ENCODE data around the gene EFCAB6. TPM values are rescaled to one million over a fixed set of nuclear protein-coding genes. Genes with fewer than 3 reads are reported as not detected.

The EFCAB6 gene
- total RNA-seq, 2 experiments from 2014 or later: 0.27 to 0.29 TPM

GRCh38 chr22:43488031-43488866 is 323.9 kb downstream of the EFCAB6 start:
- intact Hi-C loops (cut with micrococcal nuclease): no loop called here
- peaks cover 5% of the 10 kb centered on the region for H3K27me3 Mint-ChIP-seq
- H3K4me3 Mint-ChIP-seq: no peak overlapping the region
- CTCF ChIA-PET: no interaction called here
- H3K36me3 Mint-ChIP-seq: no peaks in the 10 kb centered on the region
- DNase-seq: no peak
- POLR2A ChIA-PET: no interaction called here
- H3K4me1 Mint-ChIP-seq (ENCODE audit: low read depth): no peaks in the 10 kb centered on the region
- H3K9me3 Mint-ChIP-seq: peaks cover 2% of the 10 kb centered on the region
- H3K27ac Mint-ChIP-seq: no peak overlapping the region

- H3K9me3 Mint-ChIP-seq: peaks cover 2% of the 10 kb centered on the region
Observed at GRCh38 chr22:43487311-43488030, 324.6 kb downstream of the EFCAB6 start.

DNA sequence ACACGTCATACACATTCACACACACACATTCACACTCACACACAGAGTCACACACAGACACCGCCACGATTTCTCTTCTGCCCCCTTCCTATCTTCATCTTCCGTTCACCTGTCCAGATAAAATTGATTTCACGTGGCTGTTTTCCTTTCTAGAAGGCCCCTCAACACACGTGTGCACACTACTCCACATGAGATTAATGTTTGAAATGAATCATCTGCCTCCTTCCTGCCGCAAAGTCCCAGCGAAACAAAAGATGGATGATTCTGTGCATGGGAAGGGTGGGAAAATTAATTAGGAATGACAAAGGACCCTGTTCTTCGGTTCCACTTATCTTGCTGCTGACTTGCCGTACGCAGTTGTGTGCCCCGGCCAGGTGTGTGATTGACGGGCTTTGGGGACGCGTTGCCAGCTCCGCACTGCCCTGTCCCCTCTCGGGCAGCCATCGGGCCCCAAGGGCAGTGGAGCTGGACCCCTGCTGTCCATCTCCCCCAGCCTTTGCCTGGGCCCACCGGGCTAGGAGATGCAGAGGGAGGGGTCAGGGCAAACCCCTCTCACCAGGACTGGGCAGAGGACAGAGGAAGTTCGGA is 326.5 kb downstream of the EFCAB6 start:
- intact Hi-C loops (cut with micrococcal nuclease): no loop called here
- no peak for DNase-seq
- H3K4me3 Mint-ChIP-seq: no peak overlapping the region
- peaks cover 3% of the 10 kb centered on the region for H3K4me1 Mint-ChIP-seq (ENCODE audit: low read depth)
- no peak overlapping the region for H3K27ac Mint-ChIP-seq
- H3K9me3 Mint-ChIP-seq: no peaks in the 10 kb centered on the region
- ChIA-PET POLR2A (interaction anchor here (0.6 kb wide), 1 partner anchor 1633 kb away, joined by 3 read pairs; no protein-coding TSS in a partner anchor), CTCF (no interaction called here)
- no peaks in the 10 kb centered on the region for H3K36me3 Mint-ChIP-seq
- peaks cover 4% of the 10 kb centered on the region for H3K27me3 Mint-ChIP-seq

More at GRCh38 chr22:43487311-43488030, 324.6 kb downstream of the EFCAB6 start:
- ChIA-PET POLR2A (no interaction called here), CTCF (no interaction called here)
- intact Hi-C loops (cut with micrococcal nuclease): no loop called here
- H3K27me3 Mint-ChIP-seq: peaks cover 5% of the 10 kb centered on the region
- H3K4me3 Mint-ChIP-seq: no peak overlapping the region
- no peak for DNase-seq
- no peaks in the 10 kb centered on the region for H3K4me1 Mint-ChIP-seq (ENCODE audit: low read depth)
- no peak overlapping the region for H3K27ac Mint-ChIP-seq
- no peaks in the 10 kb centered on the region for H3K36me3 Mint-ChIP-seq

GRCh38 chr22:43484227-43484626 is 327.9 kb downstream of the EFCAB6 start:
- no peak for DNase-seq
- intact Hi-C loops (cut with micrococcal nuclease): no loop called here
- Mint-ChIP-seq H3K27me3 (peaks cover 4% of the 10 kb centered on the region), H3K9me3 (no peaks in the 10 kb centered on the region), H3K36me3 (no peaks in the 10 kb centered on the region), H3K4me3 (no peak overlapping the region), H3K4me1 (ENCODE audit: low read depth) (peaks cover 3% of the 10 kb centered on the region), H3K27ac (no peak overlapping the region)
- POLR2A ChIA-PET: no interaction called here
- CTCF ChIA-PET: no interaction called here

GRCh38 chr22:43483669-43484068 is 328.4 kb downstream of the EFCAB6 start:
- DNase-seq: no peak
- intact Hi-C loops (cut with micrococcal nuclease): no loop called here
- Mint-ChIP-seq H3K27me3 (peaks cover 4% of the 10 kb centered on the region), H3K27ac (no peak overlapping the region), H3K36me3 (no peaks in the 10 kb centered on the region), H3K4me1 (ENCODE audit: low read depth) (peaks cover 3% of the 10 kb centered on the region), H3K9me3 (no peaks in the 10 kb centered on the region), H3K4me3 (no peak overlapping the region)
- ChIA-PET CTCF (no interaction called here), POLR2A (no interaction called here)

- no peak for DNase-seq
- intact Hi-C loops (cut with micrococcal nuclease): no loop called here
- peaks cover 3% of the 10 kb centered on the region for H3K4me1 Mint-ChIP-seq (ENCODE audit: low read depth)
- no peaks in the 10 kb centered on the region for H3K36me3 Mint-ChIP-seq
- no peak overlapping the region for H3K4me3 Mint-ChIP-seq
- H3K27me3 Mint-ChIP-seq: peaks cover 4% of the 10 kb centered on the region
- H3K27ac Mint-ChIP-seq: no peak overlapping the region
- POLR2A ChIA-PET: no interaction called here
- H3K9me3 Mint-ChIP-seq: no peaks in the 10 kb centered on the region
- CTCF ChIA-PET: no interaction called here
Observed at GRCh38 chr22:43483266-43483665, 328.8 kb downstream of the EFCAB6 start.

GRCh38 chr22:43482318-43482625 is 329.8 kb downstream of the EFCAB6 start:
- no peak overlapping the region for H3K4me3 Mint-ChIP-seq
- ChIA-PET CTCF (no interaction called here), POLR2A (no interaction called here)
- no peaks in the 10 kb centered on the region for H3K36me3 Mint-ChIP-seq
- peaks cover 2% of the 10 kb centered on the region for H3K27me3 Mint-ChIP-seq
- H3K9me3 Mint-ChIP-seq: no peaks in the 10 kb centered on the region
- intact Hi-C loops (cut with micrococcal nuclease): no loop called here
- no peak for DNase-seq
- H3K4me1 Mint-ChIP-seq (ENCODE audit: low read depth): peaks cover 3% of the 10 kb centered on the region
- no peak overlapping the region for H3K27ac Mint-ChIP-seq

DNA sequence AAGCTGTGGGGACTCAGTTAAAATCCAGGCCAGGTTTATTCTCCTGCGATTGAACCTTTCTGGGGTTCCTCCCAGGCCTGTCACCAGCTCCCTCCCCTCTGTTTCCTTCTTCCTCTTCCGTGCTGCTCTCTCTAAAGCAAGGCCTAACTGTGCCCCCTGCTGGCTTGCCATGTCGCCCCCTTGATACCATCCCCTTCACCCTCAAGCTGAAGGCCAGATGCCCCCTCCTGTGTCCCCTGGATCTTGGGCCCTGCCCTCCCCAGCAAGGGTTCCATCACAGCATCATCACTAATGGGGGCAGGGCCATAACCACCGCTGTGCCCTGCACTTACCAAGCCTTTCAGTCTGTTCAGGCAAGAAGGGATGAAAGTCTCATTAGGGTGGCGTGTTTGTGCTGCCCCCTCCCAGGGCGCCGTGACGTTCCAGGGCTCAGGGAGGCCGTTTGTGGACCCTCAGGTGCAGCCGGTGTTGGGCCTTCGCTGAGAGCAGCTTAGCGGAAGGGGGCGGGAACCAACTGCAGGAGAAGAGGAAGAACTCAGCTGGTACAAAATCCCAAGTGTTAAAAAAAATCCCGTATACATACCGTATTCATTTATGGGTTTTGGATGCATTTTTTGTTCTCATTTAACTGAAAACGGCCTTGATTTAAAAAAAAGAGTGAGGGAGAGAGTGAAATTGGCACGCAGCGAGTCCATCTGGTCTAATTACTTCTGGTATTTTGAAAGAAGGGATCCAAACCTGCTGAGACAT is 330.4 kb downstream of the EFCAB6 start:
- peak; percentile 32 for DNase-seq
- Mint-ChIP-seq H3K4me3 (peak overlapping the region; percentile 39), H3K4me1 (ENCODE audit: low read depth) (peaks cover 3% of the 10 kb centered on the region), H3K36me3 (no peaks in the 10 kb centered on the region), H3K9me3 (no peaks in the 10 kb centered on the region), H3K27ac (peak overlapping the region; percentile 53), H3K27me3 (no peaks in the 10 kb centered on the region)
- intact Hi-C loops (cut with micrococcal nuclease): no loop called here
- ChIA-PET CTCF (no interaction called here), POLR2A (no interaction called here)

GRCh38 chr22:43479962-43480361 is 332.1 kb downstream of the EFCAB6 start:
- POLR2A ChIA-PET: no interaction called here
- intact Hi-C loops (cut with micrococcal nuclease): no loop called here
- no peak overlapping the region for H3K4me3 Mint-ChIP-seq

GRCh38 chr22:43479301-43479950 is 332.7 kb downstream of the EFCAB6 start:
- no peak overlapping the region for H3K4me3 Mint-ChIP-seq
- no peak overlapping the region for H3K27ac Mint-ChIP-seq
- H3K4me1 Mint-ChIP-seq (ENCODE audit: low read depth): peaks cover 3% of the 10 kb centered on the region
- DNase-seq: peak; percentile 3
- H3K9me3 Mint-ChIP-seq: no peaks in the 10 kb centered on the region
- H3K27me3 Mint-ChIP-seq: peaks cover 2% of the 10 kb centered on the region
- H3K36me3 Mint-ChIP-seq: no peaks in the 10 kb centered on the region
- intact Hi-C loops (cut with micrococcal nuclease): no loop called here
- POLR2A ChIA-PET: no interaction called here
- CTCF ChIA-PET: no interaction called here

More at GRCh38 chr22:43479962-43480361, 332.1 kb downstream of the EFCAB6 start:
- Mint-ChIP-seq H3K9me3 (no peaks in the 10 kb centered on the region), H3K4me1 (ENCODE audit: low read depth) (peaks cover 3% of the 10 kb centered on the region), H3K36me3 (no peaks in the 10 kb centered on the region), H3K27ac (no peak overlapping the region), H3K27me3 (no peaks in the 10 kb centered on the region)
- peak; percentile 5 for DNase-seq
- CTCF ChIA-PET: no interaction called here
